Peyer's patch (tissue), 4 donors: ENCODE measurements around the gene C11orf91.

Source experiments
- POLR2A ChIP-seq, 2 donors: fragments of 450-650 bp; IDR thresholded peaks; one replicate each; pipeline ENCODE4 v1.5.1; 2017; ENCODE audit warnings: antibody characterized with exemption in 2 of 2, mild to moderate bottlenecking in 2 of 2, moderate library complexity in 2 of 2
- TF ChIP-seq, protein P1 (sequence below), 6 experiments: fragments of 450-650 bp in 4 of 6; fragments of 200-600 bp in 2 of 6; sonication (generic) in 1 of 6; IDR thresholded peaks; one replicate each; pipeline ENCODE4 v1.5.1; 2017 to 2019; ENCODE audit warnings: antibody characterized with exemption in 6 of 6, mild to moderate bottlenecking in 3 of 6, moderate library complexity in 1 of 6

GRCh38 chr11:33651990-33652389, 48.6 kb downstream of the C11orf91 start:
- TF ChIP-seq, protein P1, sequence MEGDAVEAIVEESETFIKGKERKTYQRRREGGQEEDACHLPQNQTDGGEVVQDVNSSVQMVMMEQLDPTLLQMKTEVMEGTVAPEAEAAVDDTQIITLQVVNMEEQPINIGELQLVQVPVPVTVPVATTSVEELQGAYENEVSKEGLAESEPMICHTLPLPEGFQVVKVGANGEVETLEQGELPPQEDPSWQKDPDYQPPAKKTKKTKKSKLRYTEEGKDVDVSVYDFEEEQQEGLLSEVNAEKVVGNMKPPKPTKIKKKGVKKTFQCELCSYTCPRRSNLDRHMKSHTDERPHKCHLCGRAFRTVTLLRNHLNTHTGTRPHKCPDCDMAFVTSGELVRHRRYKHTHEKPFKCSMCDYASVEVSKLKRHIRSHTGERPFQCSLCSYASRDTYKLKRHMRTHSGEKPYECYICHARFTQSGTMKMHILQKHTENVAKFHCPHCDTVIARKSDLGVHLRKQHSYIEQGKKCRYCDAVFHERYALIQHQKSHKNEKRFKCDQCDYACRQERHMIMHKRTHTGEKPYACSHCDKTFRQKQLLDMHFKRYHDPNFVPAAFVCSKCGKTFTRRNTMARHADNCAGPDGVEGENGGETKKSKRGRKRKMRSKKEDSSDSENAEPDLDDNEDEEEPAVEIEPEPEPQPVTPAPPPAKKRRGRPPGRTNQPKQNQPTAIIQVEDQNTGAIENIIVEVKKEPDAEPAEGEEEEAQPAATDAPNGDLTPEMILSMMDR (IDR thresholded peaks at IDR 0.05) = no peak
- TF ChIP-seq POLR2A (IDR thresholded peaks at IDR 0.05) = no peak
